ENCODE data around the gene BMP6. TPM values are rescaled to one million over a fixed set of nuclear protein-coding genes. Genes with fewer than 3 reads are reported as not detected.

The BMP6 gene
- total RNA-seq, 2 experiments from 2014 or later: 0.14 to 0.27 TPM

DNA sequence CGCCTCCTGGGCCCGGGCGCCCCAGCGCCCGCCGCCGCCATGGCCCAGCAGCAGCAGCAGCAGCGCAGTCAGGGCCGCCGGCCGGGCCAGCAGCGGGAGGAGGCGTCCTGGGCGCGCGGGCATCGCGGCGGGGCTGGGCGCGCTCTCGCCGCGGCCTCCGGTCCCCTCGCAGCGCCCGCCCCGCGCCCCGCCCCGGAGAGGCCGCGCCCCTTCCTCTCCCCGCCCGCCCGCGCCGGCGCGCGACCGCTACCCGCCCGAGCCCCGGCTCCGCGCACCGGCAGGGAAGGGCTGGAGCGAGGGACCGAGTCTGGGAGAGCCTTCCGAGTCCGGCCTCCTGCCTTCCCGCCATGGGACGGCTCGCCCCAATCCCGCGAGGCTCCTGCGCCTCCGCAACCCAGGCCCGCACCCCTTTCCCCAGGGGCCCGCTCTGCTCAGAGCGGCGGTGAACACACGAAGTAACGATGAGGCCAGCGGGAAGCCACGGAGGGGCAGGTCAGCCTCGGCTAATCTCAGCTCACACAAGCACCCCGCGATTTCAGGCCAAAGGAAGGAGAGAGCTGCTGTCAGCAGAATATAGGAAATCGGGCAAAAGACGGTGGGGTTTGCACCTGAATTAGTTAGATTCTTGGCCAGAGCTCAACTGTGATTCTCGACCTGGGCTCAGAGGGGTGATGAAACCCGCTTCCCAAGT, 184.9 kb downstream of the BMP6 start, which contains the start of gene TXNDC5:
TSS of gene TXNDC5 (minus strand) at position 135 of the 691 bp plus-strand sequence. CDS start at position 123, 12 bp downstream.
- intact Hi-C loops (cut with DNase I, micrococcal nuclease): loop anchor here (1.0 to 5.0 kb wide), 8 partner anchors 154 to 597 kb away; partner anchors contain the start of genes BLOC1S5 (in 2 of the 2), BMP6 (in 2 of the 2), CAGE1 (in 1 of the 2) and EEF1E1 (in 1 of the 2)
- peak; percentile 83 for DNase-seq
- ChIA-PET CTCF (interaction anchor here (0.5 to 1.2 kb wide), 3 partner anchors 24 to 183 kb away, joined by 3 to 4 read pairs (median 3); no protein-coding TSS in a partner anchor), POLR2A (no interaction called here)
- Mint-ChIP-seq H3K4me1 (peaks cover 15% of the 10 kb centered on the region), H3K27me3 (no peaks in the 10 kb centered on the region), H3K36me3 (ENCODE audit: low read depth) (peaks cover 7% of the 10 kb centered on the region), H3K27ac (peak within 1 kb of the TSS; percentile 76), H3K4me3 (peak within 1 kb of the TSS; percentile 91), H3K9me3 (ENCODE audit: low read depth) (no peaks in the 10 kb centered on the region)
- ATAC-seq: peak; percentile 87

DNA sequence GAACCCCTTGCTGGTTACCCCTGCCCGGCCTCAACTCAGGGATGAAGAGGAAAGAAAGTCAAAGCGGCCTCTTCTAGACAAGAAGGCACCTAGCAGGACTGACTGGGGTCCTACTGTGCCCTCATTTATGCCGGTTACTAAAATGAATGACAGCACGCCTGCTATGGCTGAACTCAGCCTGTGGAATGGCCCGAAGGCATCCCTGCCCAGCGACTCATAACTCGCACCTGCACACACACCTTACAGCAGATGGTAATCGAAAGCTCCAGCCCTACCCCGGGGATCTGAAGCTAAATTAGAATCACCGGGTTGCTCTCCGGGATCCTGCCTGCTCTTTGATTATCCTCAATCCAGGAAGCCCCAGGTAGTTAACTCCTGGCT, 185.4 kb downstream of the BMP6 start:
- POLR2A ChIA-PET: no interaction called here

DNA sequence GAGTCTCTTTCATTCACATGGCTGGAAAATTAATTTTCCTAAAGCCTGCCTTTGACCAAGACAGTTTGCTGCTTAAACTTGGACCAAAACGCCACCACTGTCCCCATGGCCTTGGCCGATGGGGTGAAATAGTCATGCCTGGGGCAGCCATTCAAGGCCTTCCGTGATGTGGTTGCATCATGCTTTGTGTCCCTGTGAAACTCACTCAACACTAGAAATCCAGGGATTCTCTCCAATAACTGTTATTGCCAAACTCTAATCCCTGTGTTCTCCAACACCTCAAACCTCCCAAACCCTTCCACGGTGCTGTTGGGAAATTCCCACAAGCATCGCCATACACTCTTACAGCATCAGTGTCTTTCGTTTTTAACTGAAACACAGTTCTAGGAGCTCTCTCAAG, 186.1 kb downstream of the BMP6 start:
- CTCF ChIA-PET: interaction anchor here (0.7 kb wide), 1 partner anchor 13 kb away, joined by 4 read pairs; no protein-coding TSS in a partner anchor
- intact Hi-C loops (cut with DNase I, micrococcal nuclease): loop anchor here (5.0 kb wide), 2 partner anchors 185 to 320 kb away; partner anchors contain the start of genes BMP6 (in 1 of the 2) and SNRNP48 (in 1 of the 2)
- no peak for DNase-seq

More for the DNA sequence above, 185.4 kb downstream of the BMP6 start:
- Mint-ChIP-seq H3K27ac (no peak overlapping the region), H3K9me3 (ENCODE audit: low read depth) (no peaks in the 10 kb centered on the region), H3K4me3 (no peak overlapping the region), H3K36me3 (ENCODE audit: low read depth) (peaks cover 7% of the 10 kb centered on the region), H3K4me1 (peaks cover 15% of the 10 kb centered on the region), H3K27me3 (no peaks in the 10 kb centered on the region)
- no peak for DNase-seq
- CTCF ChIA-PET: interaction anchor here (0.5 to 1.2 kb wide), 3 partner anchors 12 to 95 kb away, joined by 3 to 4 read pairs (median 4); no protein-coding TSS in a partner anchor
- no peak for ATAC-seq
- intact Hi-C loops (cut with DNase I, micrococcal nuclease): loop anchor here (2.0 to 5.0 kb wide), 3 partner anchors 184 to 523 kb away; partner anchors contain the start of genes BMP6 (in 1 of the 2), SLC35B3 (in 1 of the 2) and SNRNP48 (in 1 of the 2)

DNA sequence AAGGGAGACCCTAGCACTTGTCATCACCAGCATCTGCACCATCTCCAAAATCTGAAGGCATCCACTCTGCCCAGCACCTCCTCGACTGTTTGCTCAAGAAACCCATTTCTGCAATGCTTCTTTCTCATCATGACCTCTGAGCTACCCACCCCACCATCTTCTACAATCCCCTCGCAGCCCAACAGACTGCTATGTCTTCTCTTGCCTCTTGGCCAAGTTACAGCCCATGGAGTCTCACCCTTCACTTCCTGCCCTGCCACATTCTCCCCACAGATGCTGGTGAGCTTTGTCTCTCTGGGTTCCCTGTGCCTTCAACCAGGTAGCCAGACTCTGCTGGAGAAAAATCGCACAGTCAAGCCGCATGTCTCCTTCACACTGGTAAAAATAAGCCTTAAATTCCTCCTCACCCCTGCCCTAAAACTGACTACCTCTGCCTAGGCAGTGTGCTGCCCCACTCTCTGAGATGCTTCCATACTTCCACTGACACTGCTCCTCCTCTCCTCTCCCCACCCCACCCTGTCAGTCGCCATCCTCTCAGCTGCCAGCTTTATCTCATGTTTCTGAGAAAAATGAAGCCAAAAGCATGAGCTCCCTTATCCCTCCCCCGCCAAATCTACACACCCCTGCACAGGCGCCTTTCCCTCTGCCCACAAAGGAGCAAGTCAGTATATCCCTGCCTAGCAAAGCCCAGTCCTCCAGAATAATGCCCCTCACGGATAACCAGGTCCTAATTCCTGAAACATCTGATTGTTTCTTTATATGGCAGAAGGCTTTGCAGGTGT, 187.0 kb downstream of the BMP6 start:
- intact Hi-C loops (cut with DNase I, micrococcal nuclease): loop anchor here (5.0 kb wide), 2 partner anchors 186 to 321 kb away; partner anchors contain the start of genes BMP6 (in 1 of the 2) and SNRNP48 (in 1 of the 2)
- DNase-seq (no peak), ATAC-seq (no peak)
- no peak overlapping the region for H3K4me3 Mint-ChIP-seq
- CTCF ChIA-PET: interaction anchor here (1.0 to 1.1 kb wide), 2 partner anchors 306 to 1070 kb away, joined by 3 read pairs; no protein-coding TSS in a partner anchor
- H3K36me3 Mint-ChIP-seq (ENCODE audit: low read depth): peaks cover 4% of the 10 kb centered on the region
- H3K27me3 Mint-ChIP-seq: no peaks in the 10 kb centered on the region
- no peak overlapping the region for H3K27ac Mint-ChIP-seq
- POLR2A ChIA-PET: no interaction called here
- no peaks in the 10 kb centered on the region for H3K9me3 Mint-ChIP-seq (ENCODE audit: low read depth)
- H3K4me1 Mint-ChIP-seq: peaks cover 12% of the 10 kb centered on the region

More for the DNA sequence above, 186.1 kb downstream of the BMP6 start:
- Mint-ChIP-seq H3K27me3 (no peaks in the 10 kb centered on the region), H3K27ac (no peak overlapping the region), H3K9me3 (ENCODE audit: low read depth) (no peaks in the 10 kb centered on the region), H3K4me1 (peaks cover 15% of the 10 kb centered on the region), H3K4me3 (no peak overlapping the region), H3K36me3 (ENCODE audit: low read depth) (peaks cover 7% of the 10 kb centered on the region)
- POLR2A ChIA-PET: no interaction called here
- no peak for ATAC-seq

DNA sequence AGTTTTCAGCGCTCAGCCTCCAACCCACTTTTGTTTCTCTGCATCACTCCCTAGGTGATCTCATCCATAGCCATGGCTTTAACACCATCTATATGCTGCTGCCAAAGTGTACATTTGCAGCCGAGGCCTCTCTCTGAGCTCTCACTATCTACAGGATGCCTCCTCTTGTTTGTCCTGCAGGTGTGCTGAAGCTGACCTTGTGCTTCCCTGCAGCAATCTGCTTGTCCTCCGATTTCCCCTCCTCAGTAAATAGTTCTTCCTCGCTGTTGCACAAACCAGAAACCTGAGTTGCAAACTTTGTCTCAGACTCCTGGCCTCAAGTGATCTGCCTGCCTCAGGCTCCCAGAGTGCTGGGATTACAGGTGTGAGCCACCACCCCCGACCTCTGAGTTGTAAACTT, 188.4 kb downstream of the BMP6 start:
- intact Hi-C loops (cut with DNase I, micrococcal nuclease): loop anchor here (5.0 kb wide), 2 partner anchors 187 to 322 kb away; partner anchors contain the start of genes BMP6 (in 1 of the 2) and SNRNP48 (in 1 of the 2)
- DNase-seq (no peak), ATAC-seq (no peak)
- H3K4me1 Mint-ChIP-seq: peaks cover 4% of the 10 kb centered on the region
- ChIA-PET POLR2A (no interaction called here), CTCF (no interaction called here)
- no peak overlapping the region for H3K27ac Mint-ChIP-seq
- H3K27me3 Mint-ChIP-seq: peaks cover 2% of the 10 kb centered on the region
- H3K9me3 Mint-ChIP-seq (ENCODE audit: low read depth): no peaks in the 10 kb centered on the region
- H3K4me3 Mint-ChIP-seq: no peak overlapping the region
- H3K36me3 Mint-ChIP-seq (ENCODE audit: low read depth): peaks cover 4% of the 10 kb centered on the region

DNA sequence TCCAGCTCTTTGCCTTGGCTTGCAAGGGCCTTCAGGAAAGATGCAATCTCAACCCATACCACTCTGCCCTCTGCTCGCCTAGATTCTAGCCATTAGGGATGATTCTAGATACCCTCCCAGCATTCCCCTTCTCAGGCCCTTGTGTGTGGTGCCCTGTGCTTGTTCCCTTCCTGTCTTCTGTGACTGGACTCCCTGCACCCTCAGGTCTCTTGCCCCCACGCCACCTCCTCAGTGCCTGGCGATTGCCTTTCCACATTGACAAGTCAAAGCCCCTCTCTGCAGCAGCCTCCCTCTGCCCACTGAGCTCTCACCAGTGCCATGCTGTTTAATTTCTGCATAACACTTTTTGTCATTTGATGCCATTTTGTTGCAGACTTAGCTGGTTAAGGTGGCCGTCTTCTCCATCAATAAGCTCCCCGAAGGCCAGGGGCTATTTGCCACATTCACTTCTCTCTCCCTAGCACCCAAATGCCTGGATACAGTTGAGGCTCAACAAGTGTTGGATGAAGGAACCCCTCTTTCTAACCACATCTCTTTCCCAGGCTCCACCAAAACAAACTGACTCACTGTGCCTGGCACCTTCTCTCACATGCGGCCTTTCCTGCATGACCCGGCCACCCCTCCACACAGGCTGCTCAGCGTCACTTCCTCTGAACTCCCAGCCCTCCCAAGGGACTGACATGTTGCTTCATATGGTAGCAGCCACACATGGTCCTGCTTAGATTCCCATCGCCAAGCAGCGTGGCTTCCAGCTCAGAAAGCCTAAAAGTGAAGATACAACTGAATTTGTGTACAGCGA, 189.3 kb downstream of the BMP6 start:
- Mint-ChIP-seq H3K27ac (no peak overlapping the region), H3K9me3 (ENCODE audit: low read depth) (no peaks in the 10 kb centered on the region), H3K36me3 (ENCODE audit: low read depth) (no peaks in the 10 kb centered on the region), H3K27me3 (peaks cover 2% of the 10 kb centered on the region), H3K4me1 (peaks cover 2% of the 10 kb centered on the region), H3K4me3 (no peak overlapping the region)
- no peak for ATAC-seq
- ChIA-PET CTCF (no interaction called here), POLR2A (no interaction called here)
- no peak for DNase-seq
- intact Hi-C loops (cut with DNase I, micrococcal nuclease): loop anchor here (5.0 kb wide), 2 partner anchors 188 to 323 kb away; partner anchors contain the start of genes BMP6 (in 1 of the 2) and SNRNP48 (in 1 of the 2)

DNA sequence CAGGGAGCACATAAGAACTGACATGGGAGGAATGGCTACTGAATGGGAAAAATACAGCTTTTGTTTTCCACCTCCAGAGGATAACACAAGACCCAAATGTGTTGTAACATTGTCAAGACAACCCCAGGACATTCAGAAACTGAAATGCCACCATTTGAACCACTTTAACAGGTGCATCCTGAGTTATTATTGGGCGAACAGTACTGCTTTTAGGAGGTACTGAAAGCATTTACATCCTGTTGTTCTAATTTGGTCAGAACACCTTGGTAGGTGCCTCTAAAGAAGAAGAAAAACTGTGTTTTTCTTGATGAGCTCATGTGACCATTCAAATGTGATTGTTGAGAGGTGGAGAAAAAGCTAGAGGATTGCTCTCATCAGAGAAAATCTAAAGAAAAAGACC, 191.1 kb downstream of the BMP6 start:
- ATAC-seq (no peak), DNase-seq (no peak)
- Mint-ChIP-seq H3K4me1 (no peaks in the 10 kb centered on the region), H3K36me3 (ENCODE audit: low read depth) (no peaks in the 10 kb centered on the region), H3K27me3 (peaks cover 2% of the 10 kb centered on the region), H3K9me3 (ENCODE audit: low read depth) (no peaks in the 10 kb centered on the region), H3K4me3 (no peak overlapping the region), H3K27ac (no peak overlapping the region)
- ChIA-PET CTCF (interaction anchor here (1.5 kb wide), 1 partner anchor 22 kb away, joined by 5 read pairs; no protein-coding TSS in a partner anchor), POLR2A (no interaction called here)
- intact Hi-C loops (cut with DNase I, micrococcal nuclease): no loop called here

DNA sequence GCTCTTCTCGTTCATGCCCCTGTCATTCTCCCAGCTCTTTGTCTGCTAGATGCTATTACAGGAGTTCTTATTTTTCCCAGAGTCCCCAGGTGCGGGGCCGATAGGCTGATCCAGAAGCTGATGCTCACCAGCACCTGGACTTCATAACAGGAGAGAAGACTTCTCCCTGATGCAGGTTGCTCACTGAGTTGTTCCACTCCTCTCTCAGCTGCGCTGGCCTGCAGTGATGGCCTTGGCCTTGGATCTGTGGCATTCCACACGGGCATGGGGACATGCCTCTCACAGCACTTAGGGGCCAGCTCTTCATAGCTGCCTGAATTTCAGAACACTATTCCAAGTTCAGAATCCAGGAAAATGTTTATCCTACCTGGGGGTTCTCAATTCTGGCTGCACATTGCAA, 191.8 kb downstream of the BMP6 start:
- peaks cover 2% of the 10 kb centered on the region for H3K27me3 Mint-ChIP-seq
- ATAC-seq (no peak), DNase-seq (no peak)
- intact Hi-C loops (cut with DNase I, micrococcal nuclease): no loop called here
- ChIA-PET CTCF (interaction anchor here (1.5 kb wide), 1 partner anchor 21 kb away, joined by 5 read pairs; no protein-coding TSS in a partner anchor), POLR2A (no interaction called here)
- H3K36me3 Mint-ChIP-seq (ENCODE audit: low read depth): no peaks in the 10 kb centered on the region
- H3K9me3 Mint-ChIP-seq (ENCODE audit: low read depth): no peaks in the 10 kb centered on the region
- H3K4me1 Mint-ChIP-seq: no peaks in the 10 kb centered on the region
- no peak overlapping the region for H3K27ac Mint-ChIP-seq
- no peak overlapping the region for H3K4me3 Mint-ChIP-seq

DNA sequence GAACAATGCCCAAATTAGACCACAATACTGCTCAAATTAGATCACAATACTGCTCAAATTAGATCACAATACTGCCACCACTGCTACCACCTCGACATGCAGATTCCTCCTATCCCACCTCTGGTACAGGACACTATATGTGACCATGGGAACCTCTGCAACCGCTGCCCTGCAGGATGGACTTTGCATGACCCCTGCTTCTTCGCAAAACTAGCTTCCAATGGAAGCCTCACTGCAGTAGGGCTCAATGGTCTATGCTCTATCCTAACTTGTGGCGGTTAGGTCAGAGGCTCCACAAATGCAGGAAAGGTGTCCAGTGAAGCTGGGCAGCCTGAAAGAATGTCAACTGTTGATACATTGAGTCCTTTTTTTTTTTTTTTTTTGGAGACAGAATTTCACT, 192.5 kb downstream of the BMP6 start:
- ChIA-PET CTCF (no interaction called here), POLR2A (no interaction called here)
- intact Hi-C loops (cut with DNase I, micrococcal nuclease): no loop called here
- Mint-ChIP-seq H3K4me3 (no peak overlapping the region), H3K4me1 (no peaks in the 10 kb centered on the region), H3K27me3 (peaks cover 2% of the 10 kb centered on the region), H3K9me3 (ENCODE audit: low read depth) (no peaks in the 10 kb centered on the region), H3K27ac (no peak overlapping the region), H3K36me3 (ENCODE audit: low read depth) (no peaks in the 10 kb centered on the region)
- ATAC-seq: no peak
- DNase-seq: no peak

DNA sequence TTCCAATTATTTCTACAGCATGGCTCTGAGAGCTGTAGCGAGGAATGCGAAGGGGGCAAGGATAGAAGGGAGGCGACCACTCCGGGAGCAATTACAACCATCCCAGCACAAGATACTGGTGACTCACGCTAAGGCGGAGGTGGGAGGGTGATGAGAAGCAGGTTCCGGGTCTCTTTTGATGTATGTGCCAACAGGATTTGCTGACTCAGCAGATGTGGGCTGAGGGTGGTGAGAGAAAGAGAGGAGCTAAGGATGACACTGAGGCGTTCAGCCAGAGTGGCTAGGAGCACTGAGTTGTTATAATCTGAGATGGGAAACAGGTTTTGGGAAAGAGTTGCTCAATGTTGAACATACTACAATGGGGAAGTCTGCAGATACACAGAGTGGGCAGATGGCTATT, 194.0 kb downstream of the BMP6 start:
- DNase-seq (peak; percentile 77), ATAC-seq (peak; percentile 84)
- H3K36me3 Mint-ChIP-seq (ENCODE audit: low read depth): no peaks in the 10 kb centered on the region
- no peak overlapping the region for H3K4me3 Mint-ChIP-seq
- intact Hi-C loops (cut with DNase I, micrococcal nuclease): no loop called here
- H3K9me3 Mint-ChIP-seq (ENCODE audit: low read depth): peaks cover 7% of the 10 kb centered on the region
- peaks cover 10% of the 10 kb centered on the region for H3K27me3 Mint-ChIP-seq
- ChIA-PET CTCF (no interaction called here), POLR2A (interaction anchor here (0.7 kb wide), 1 partner anchor 43 kb away, joined by 4 read pairs; no protein-coding TSS in a partner anchor)
- H3K27ac Mint-ChIP-seq: no peak overlapping the region
- no peaks in the 10 kb centered on the region for H3K4me1 Mint-ChIP-seq

DNA sequence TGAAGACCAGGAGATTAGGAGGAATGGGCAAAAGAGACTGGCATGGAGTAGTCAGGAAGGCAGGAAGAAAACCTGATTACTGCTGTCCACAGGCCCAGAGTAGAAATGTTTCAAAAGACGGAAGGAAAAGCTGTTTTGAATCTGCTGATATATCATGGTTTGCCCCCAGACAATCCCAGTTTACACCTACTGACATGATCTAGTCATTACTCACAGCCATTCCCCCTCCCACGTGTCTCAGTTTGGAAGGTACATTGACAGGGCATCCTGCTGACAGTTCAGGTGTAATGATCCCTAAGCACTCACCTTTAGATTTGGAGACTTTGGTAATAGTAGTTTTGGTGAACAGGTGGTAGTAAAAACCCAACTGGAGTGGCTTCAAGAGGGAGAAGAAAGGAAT, 194.5 kb downstream of the BMP6 start:
- no peaks in the 10 kb centered on the region for H3K4me1 Mint-ChIP-seq
- peak; percentile 74 for ATAC-seq
- peaks cover 13% of the 10 kb centered on the region for H3K9me3 Mint-ChIP-seq (ENCODE audit: low read depth)
- CTCF ChIA-PET: no interaction called here
- POLR2A ChIA-PET: no interaction called here
- no peak overlapping the region for H3K4me3 Mint-ChIP-seq
- intact Hi-C loops (cut with DNase I, micrococcal nuclease): no loop called here
- peaks cover 2% of the 10 kb centered on the region for H3K36me3 Mint-ChIP-seq (ENCODE audit: low read depth)
- DNase-seq: peak; percentile 38
- H3K27me3 Mint-ChIP-seq: peaks cover 12% of the 10 kb centered on the region
- H3K27ac Mint-ChIP-seq: no peak overlapping the region

All from activated CD4-positive, alpha-beta T cell treated with anti-CD3 and anti-CD28 coated beads for 36 hours (primary cell).